Breast epithelium (tissue), 4 donors: ENCODE measurements around the gene MYH7. TPM values are rescaled to one million over a fixed set of nuclear protein-coding genes. Genes with fewer than 3 reads are reported as not detected.
"Not testable (repeated sequence)": the region's sequence is repeated elsewhere in the genome, so short reads cannot be mapped to it uniquely, and the experiment has no call there.

Experiments
- DNase-seq, 2 donors: peaks; one replicate each; pipeline ENCODE4 v3.0.0-alpha.2; 2019; ENCODE audit warnings: low spot score in 2 of 2
- H3K27ac ChIP-seq, 2 donors: fragments of 200-600 bp; sonication (generic) in 1 of 2; one replicate each; pipeline ENCODE4 v1.5.1; 2016 to 2019; ENCODE audit warnings: mild to moderate bottlenecking in 1 of 2
- H3K27me3 ChIP-seq, 2 donors: fragments of 200-600 bp; sonication (generic) in 1 of 2; one replicate each; pipeline versions ENCODE4 v1.5.1 to v1.6.0; 2017 to 2019; ENCODE audit warnings: control low read depth in 1 of 2, mild to moderate bottlenecking in 1 of 2
- H3K36me3 ChIP-seq: fragments of 200-600 bp; one replicate; pipeline ENCODE4 v1.5.1; 2019
- H3K4me1 ChIP-seq, 2 donors: fragments of 200-600 bp; sonication (generic); one replicate each; pipeline ENCODE4 v1.5.1; 2016 to 2019; ENCODE audit warnings: control low read depth in 1 of 2
- H3K4me3 ChIP-seq, 3 donors: fragments of 200-600 bp; sonication (generic); 1 replicate in 2 of 3; 2 replicates in 1 of 3; pipeline ENCODE4 v1.5.1; 2016 to 2019; ENCODE audit warnings: mild to moderate bottlenecking in 3 of 3, moderate library complexity in 2 of 3
- H3K9me3 ChIP-seq, 2 donors: fragments of 200-600 bp; sonication (generic) in 1 of 2; one replicate each; pipeline ENCODE4 v1.5.1; 2016 to 2019; ENCODE audit warnings: control low read depth in 1 of 2
- CTCF ChIP-seq, 3 donors: fragments of 450-650 bp; IDR thresholded peaks; one replicate each; pipeline ENCODE4 v1.5.1; 2016 to 2017; ENCODE audit warnings: antibody characterized with exemption in 3 of 3, mild to moderate bottlenecking in 3 of 3, moderate library complexity in 3 of 3
- POLR2A ChIP-seq: fragments of 450-650 bp; IDR thresholded peaks from one replicate; pipeline ENCODE4 v1.6.1; 2016; ENCODE audit warnings: antibody characterized with exemption, mild to moderate bottlenecking, moderate library complexity
- POLR2AphosphoS5 ChIP-seq, 3 donors: sonication (generic); formaldehyde crosslinking; IDR thresholded peaks; one replicate each; pipeline ENCODE4 v1.6.1; 2017; ENCODE audit warnings: antibody characterized with exemption in 3 of 3
- intact Hi-C: fragments of 100-400 bp; cut with DNase I; formaldehyde crosslinking; loops from one replicate; pipeline ENCODE4 v1.15.1; 2023; ENCODE audit warnings: low total_unique reads
- total RNA-seq, 3 donors: library from RNA; depleted of rRNA; stranded (reverse); fragments of >200 nt; gene quantifications; one replicate each; pipeline ENCODE4 v1.1.0, GENCODE V29; 2016

Gene MYH7
- total RNA-seq, 3 donors from 2014 or later: not detected

DNA sequence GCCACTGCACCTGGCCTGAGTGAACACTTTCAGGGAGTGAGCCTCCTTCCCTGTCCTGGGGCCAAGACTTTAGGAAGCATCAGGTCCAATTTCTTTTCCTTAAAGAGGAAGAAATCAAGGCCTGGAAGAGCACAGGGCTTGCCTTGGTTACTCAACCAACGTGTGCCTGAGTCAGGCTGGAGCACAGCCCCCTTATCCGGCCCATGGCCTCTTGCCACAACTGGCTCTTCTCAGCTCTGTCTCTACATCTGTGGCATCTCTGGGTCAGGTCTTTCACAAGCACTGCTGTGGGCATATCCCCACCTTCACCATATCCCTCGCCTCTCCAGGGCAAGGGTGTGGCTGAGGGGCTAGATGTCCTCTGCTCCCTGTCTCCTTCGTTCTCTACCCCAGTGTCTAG lies 34.2 kb downstream of the MYH7 start:
- intact Hi-C loops: no loop called here
- DNase-seq: no peak
- Histone ChIP-seq H3K27me3 (peaks cover 0 to 31% of the 10 kb centered on the region in 2 donors), H3K36me3 (no peaks in the 10 kb centered on the region), H3K9me3 (no peaks in the 10 kb centered on the region), H3K4me3 (no peak overlapping the region), H3K4me1 (no peaks in the 10 kb centered on the region), H3K27ac (no peak overlapping the region)
- TF ChIP-seq POLR2AphosphoS5 (IDR thresholded peaks at IDR 0.05) (no peak), POLR2A (no peak), CTCF (IDR thresholded peaks at IDR 0.05) (no peak)

GRCh38 chr14:23400496-23401149 lies 34.8 kb downstream of the MYH7 start:
- H3K36me3 ChIP-seq, H3K4me3 ChIP-seq, H3K4me1 ChIP-seq, H3K9me3 ChIP-seq, DNase-seq, intact Hi-C loops, H3K27ac ChIP-seq: not testable (repeated sequence)
- peaks cover 0 to 24% of the 10 kb centered on the region in 2 donors for H3K27me3 ChIP-seq

- H3K9me3 ChIP-seq: no peaks in the 10 kb centered on the region
- H3K36me3 ChIP-seq: no peaks in the 10 kb centered on the region
- DNase-seq: no peak
- H3K27ac ChIP-seq: no peak overlapping the region
- no peak for TF ChIP-seq POLR2A
- TF ChIP-seq POLR2AphosphoS5 (IDR thresholded peaks at IDR 0.05): no peak
- no peak for TF ChIP-seq CTCF (IDR thresholded peaks at IDR 0.05)
- peaks cover 0 to 14% of the 10 kb centered on the region in 2 donors for H3K27me3 ChIP-seq
- H3K4me1 ChIP-seq: no peaks in the 10 kb centered on the region
- H3K4me3 ChIP-seq: no peak overlapping the region
- intact Hi-C loops: no loop called here
Observed at GRCh38 chr14:23399591-23399990, 35.9 kb downstream of the MYH7 start.

DNA sequence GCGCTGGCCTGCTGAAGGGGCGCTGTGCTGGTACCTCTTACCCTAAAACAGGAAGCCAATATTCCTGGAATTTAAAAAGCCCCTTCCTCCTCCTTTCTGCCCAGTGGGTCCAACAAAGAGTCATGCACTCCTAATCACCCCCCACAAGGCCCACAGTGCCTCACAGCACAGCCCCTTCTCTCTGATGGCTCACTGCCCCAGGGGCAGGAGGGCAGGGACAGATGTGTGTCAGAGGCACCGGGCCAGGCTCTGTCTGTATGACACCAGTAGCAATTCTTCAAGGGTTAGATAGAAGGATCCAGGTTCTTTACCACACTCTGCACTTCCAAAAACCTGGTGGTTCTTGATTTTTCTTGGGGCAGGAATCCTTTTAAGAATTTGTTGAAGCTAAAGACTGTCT lies 36.3 kb downstream of the MYH7 start:
- intact Hi-C loops: no loop called here
- Histone ChIP-seq H3K9me3 (no peaks in the 10 kb centered on the region), H3K36me3 (no peaks in the 10 kb centered on the region), H3K4me3 (no peak overlapping the region), H3K27me3 (peaks cover 0 to 9% of the 10 kb centered on the region in 2 donors), H3K4me1 (no peaks in the 10 kb centered on the region), H3K27ac (no peak overlapping the region)
- TF ChIP-seq CTCF (IDR thresholded peaks at IDR 0.05): no peak
- TF ChIP-seq POLR2A: no peak
- no peak for TF ChIP-seq POLR2AphosphoS5 (IDR thresholded peaks at IDR 0.05)
- DNase-seq: no peak

- Histone ChIP-seq H3K4me3 (no peak overlapping the region), H3K4me1 (no peaks in the 10 kb centered on the region), H3K36me3 (no peaks in the 10 kb centered on the region), H3K27me3 (peaks cover 0 to 9% of the 10 kb centered on the region in 2 donors), H3K27ac (no peak overlapping the region), H3K9me3 (no peaks in the 10 kb centered on the region)
- no peak for TF ChIP-seq POLR2AphosphoS5 (IDR thresholded peaks at IDR 0.05)
- no peak for TF ChIP-seq POLR2A
- no peak for TF ChIP-seq CTCF (IDR thresholded peaks at IDR 0.05)
- DNase-seq: no peak
- intact Hi-C loops: no loop called here
Observed at GRCh38 chr14:23398348-23398747, 37.1 kb downstream of the MYH7 start.
